Keratinocyte (primary cell): ENCODE results near the gene WNK4. TPM values are rescaled to one million over a fixed set of nuclear protein-coding genes. Genes with fewer than 3 reads are reported as not detected.

Experiments used
- DNase-seq: peaks from one replicate; pipeline ENCODE4 v3.0.0-alpha.2; 2011; ENCODE audit warnings: low read depth, missing footprints, low spot score
- FAIRE-seq: peaks from 2 replicates; lab custom pipeline; 2011; peaks lifted over from hg19 to GRCh38; lab: Jason Lieb, UNC
- H2AFZ ChIP-seq: 2 replicates; pipeline ENCODE4 v1.6.0; 2012; ENCODE audit warnings: low read length, control low read depth, inconsistent platforms; ENCODE audit not compliant: control insufficient read depth
- H3K27ac ChIP-seq: 2 replicates; pipeline ENCODE4 v1.5.1; 2011; ENCODE audit warnings: low read length; ENCODE audit not compliant: control insufficient read depth, insufficient read depth
- H3K27me3 ChIP-seq: 3 replicates; pipeline ENCODE4 v1.6.0; 2011; ENCODE audit warnings: low read length; ENCODE audit not compliant: control insufficient read depth, insufficient read depth; ENCODE audit errors: extremely low read depth
- H3K36me3 ChIP-seq, 2 experiments: 2 replicates in 1 of 2; 3 replicates in 1 of 2; pipeline ENCODE4 v1.5.1; 2011; ENCODE audit warnings: low read length in 2 of 2, mild to moderate bottlenecking in 1 of 2; ENCODE audit not compliant: control insufficient read depth in 2 of 2, insufficient read depth in 2 of 2; ENCODE audit errors: extremely low read depth in 1 of 2
- H3K4me1 ChIP-seq: 3 replicates; pipeline ENCODE4 v1.5.1; 2011; ENCODE audit warnings: low read length; ENCODE audit not compliant: control insufficient read depth, insufficient read depth; ENCODE audit errors: extremely low read depth
- H3K4me2 ChIP-seq: 3 replicates; pipeline ENCODE4 v1.6.0; 2011; ENCODE audit warnings: low read depth, low read length; ENCODE audit not compliant: control insufficient read depth, insufficient read depth; ENCODE audit errors: extremely low read depth
- H3K4me3 ChIP-seq, 3 experiments: fragments of 200-600 bp in 1 of 3; sonication (generic) in 1 of 3; 2 replicates in 2 of 3; 3 replicates in 1 of 3; pipeline ENCODE4 v1.5.1; 2011 to 2016; ENCODE audit warnings: low read length in 3 of 3, mild to moderate bottlenecking in 3 of 3, control low read depth in 2 of 3, inconsistent platforms in 1 of 3, low read depth in 1 of 3, mixed read lengths in 1 of 3, mixed run types in 1 of 3, moderate library complexity in 1 of 3; ENCODE audit not compliant: control insufficient read depth in 2 of 3, insufficient read depth in 2 of 3; ENCODE audit errors: extremely low read depth in 1 of 3
- H3K79me2 ChIP-seq: 2 replicates; pipeline ENCODE4 v1.6.0; 2012; ENCODE audit warnings: low read length; ENCODE audit not compliant: control insufficient read depth, insufficient read depth
- H3K9ac ChIP-seq: 3 replicates; pipeline ENCODE4 v1.6.0; 2011; ENCODE audit warnings: low read length; ENCODE audit not compliant: control insufficient read depth, insufficient read depth; ENCODE audit errors: extremely low read depth
- H3K9me1 ChIP-seq: 3 replicates; pipeline ENCODE4 v1.6.0; 2011; ENCODE audit warnings: low read length; ENCODE audit not compliant: control insufficient read depth, insufficient read depth; ENCODE audit errors: extremely low read depth
- H3K9me3 ChIP-seq: 2 replicates; pipeline ENCODE4 v1.5.1; 2012; ENCODE audit warnings: low read depth, low read length; ENCODE audit not compliant: control insufficient read depth
- H4K20me1 ChIP-seq: 3 replicates; pipeline ENCODE4 v1.6.0; 2011; ENCODE audit warnings: low read length; ENCODE audit not compliant: control insufficient read depth, insufficient read depth; ENCODE audit errors: extremely low read depth
- CTCF ChIP-seq, 3 experiments: IDR thresholded peaks in 1 of 3; conservative IDR thresholded peaks in 1 of 3; optimal IDR thresholded peaks in 1 of 3; 2 replicates in 2 of 3; 3 replicates in 1 of 3; pipeline versions ENCODE3 to v1.5.1; 2011; ENCODE audit warnings: low read length in 3 of 3, mild to moderate bottlenecking in 3 of 3, moderate library complexity in 2 of 3, control low read depth in 1 of 3, inconsistent platforms in 1 of 3; ENCODE audit not compliant: insufficient read depth in 2 of 3; ENCODE audit errors: extremely low read depth in 1 of 3
- EZH2 ChIP-seq: IDR thresholded peaks from one replicate; pipeline ENCODE4 v1.6.1; 2012; ENCODE audit warnings: inconsistent platforms, mild to moderate bottlenecking, low read length, moderate library complexity
- dilution Hi-C: fragments of 300-500 bp; cut with MboI; formaldehyde crosslinking; loops from one replicate; pipeline ENCODE4 v1.7.0; 2020; ENCODE audit warnings: low sequenced_read_pairs; ENCODE audit not compliant: extremely low pct_ligation_motif_present
- polyA plus RNA-seq, 5 experiments: library from polyadenylated mRNA; depleted of rRNA in 3 of 5; stranded (reverse) in 3 of 5; stranded (forward) in 1 of 5; unstranded in 1 of 5; fragments of >200 nt; gene quantifications; 1 replicate in 1 of 5; 2 replicates in 3 of 5; 3 replicates in 1 of 5; pipeline versions ENCODE4 v1.2.1 to v1.2.3, GENCODE V29; 2011 to 2012; ENCODE audit warnings: missing spikeins in 2 of 5, low read depth in 1 of 5, low replicate concordance in 1 of 5

Gene WNK4
- polyA plus RNA-seq, 1 donor (not counting 4 experiments of a cell fraction or from before 2014, with no cell fraction given), result 0.04 TPM

- no peaks in the 10 kb centered on the region for H4K20me1 ChIP-seq
- peaks cover 42% of the 10 kb centered on the region for H3K79me2 ChIP-seq
- H2AFZ ChIP-seq, result no peak overlapping the region
- no peaks in the 10 kb centered on the region for H3K27me3 ChIP-seq
- dilution Hi-C loops, result loop anchor here (25.0 kb wide), 1 partner anchor 102 kb away; no protein-coding TSS in a partner anchor
- TF ChIP-seq CTCF (optimal IDR thresholded peaks at IDR 0.05 in 1 of 3, IDR thresholded peaks at IDR 0.05 in 1 of 3, conservative IDR thresholded peaks at IDR 0.05 in 1 of 3; ENCODE audit: extremely low read depth in 1 of 3, insufficient read depth in 2 of 3, low read length in 3 of 3), result no peak
- H3K9me1 ChIP-seq, result no peaks in the 10 kb centered on the region
- H3K9me3 ChIP-seq, result no peaks in the 10 kb centered on the region
- peaks cover 19% of the 10 kb centered on the region for H3K4me1 ChIP-seq
- no peak for DNase-seq
- no peak overlapping the region for H3K4me3 ChIP-seq
- peak overlapping the region; percentile 2 for H3K4me2 ChIP-seq
- no peak overlapping the region for H3K27ac ChIP-seq
- H3K36me3 ChIP-seq, result peaks cover 23 to 25% of the 10 kb centered on the region in 2 experiments
- no peak overlapping the region for H3K9ac ChIP-seq
- FAIRE-seq, result no peak
Observed at GRCh38 chr17:42835732-42836131, 55.3 kb downstream of the WNK4 start.

GRCh38 chr17:42841975-42842685 lies 61.7 kb downstream of the WNK4 start:
- Histone ChIP-seq H3K4me3 (no peak overlapping the region), H3K9me1 (no peaks in the 10 kb centered on the region), H3K79me2 (peaks cover 5% of the 10 kb centered on the region), H3K27me3 (no peaks in the 10 kb centered on the region), H2AFZ (no peak overlapping the region), H3K36me3 (peaks cover 49 to 51% of the 10 kb centered on the region in 2 experiments), H3K9ac (no peak overlapping the region), H3K4me2 (no peak overlapping the region), H4K20me1 (peaks cover 3% of the 10 kb centered on the region), H3K9me3 (no peaks in the 10 kb centered on the region), H3K4me1 (no peaks in the 10 kb centered on the region), H3K27ac (no peak overlapping the region)
- FAIRE-seq (no peak), DNase-seq (no peak)
- dilution Hi-C loops, result loop anchor here (25.0 kb wide), 1 partner anchor 95 kb away; no protein-coding TSS in a partner anchor
- no peak for TF ChIP-seq CTCF (optimal IDR thresholded peaks at IDR 0.05 in 1 of 3, IDR thresholded peaks at IDR 0.05 in 1 of 3, conservative IDR thresholded peaks at IDR 0.05 in 1 of 3; ENCODE audit: extremely low read depth in 1 of 3, insufficient read depth in 2 of 3, low read length in 3 of 3)
- TF ChIP-seq EZH2, result no peak
